ENCODE data around the gene PARP1.

- TF ChIP-seq POLR2AphosphoS5 (IDR thresholded peaks at IDR 0.05; ENCODE audit: low read depth, low read length) (no peak), PAX5 (IDR thresholded peaks at IDR 0.05; ENCODE audit: insufficient read depth, low read length, severe bottlenecking) (no peak), POLR2A (IDR thresholded peaks at IDR 0.05; ENCODE audit: low read depth, low read length) (no peak), TAF1 (IDR thresholded peaks at IDR 0.05; ENCODE audit: low read depth, low read length) (no peak), SPI1 (IDR thresholded peaks at IDR 0.05; ENCODE audit: low read depth, low read length) (no peak)
Measured at GRCh38 chr1:226371866-226372490, 35.9 kb downstream of the PARP1 start.

All from GM12891 (cell line).